Stimulated activated naive CD4-positive, alpha-beta T cell treated with Interleukin-2 at 50 U/mL for 16 hours (primary cell): Measurements from ENCODE around the gene MXRA7.

Experiments
- DNase-seq: peaks from one replicate; lab custom pipeline; 2025; lab: John Stamatoyannopoulos, UW

MXRA7 gene

GRCh38 chr17:76696763-76697701 lies 13.7 kb downstream of the MXRA7 start:
- no peak for DNase-seq

DNA sequence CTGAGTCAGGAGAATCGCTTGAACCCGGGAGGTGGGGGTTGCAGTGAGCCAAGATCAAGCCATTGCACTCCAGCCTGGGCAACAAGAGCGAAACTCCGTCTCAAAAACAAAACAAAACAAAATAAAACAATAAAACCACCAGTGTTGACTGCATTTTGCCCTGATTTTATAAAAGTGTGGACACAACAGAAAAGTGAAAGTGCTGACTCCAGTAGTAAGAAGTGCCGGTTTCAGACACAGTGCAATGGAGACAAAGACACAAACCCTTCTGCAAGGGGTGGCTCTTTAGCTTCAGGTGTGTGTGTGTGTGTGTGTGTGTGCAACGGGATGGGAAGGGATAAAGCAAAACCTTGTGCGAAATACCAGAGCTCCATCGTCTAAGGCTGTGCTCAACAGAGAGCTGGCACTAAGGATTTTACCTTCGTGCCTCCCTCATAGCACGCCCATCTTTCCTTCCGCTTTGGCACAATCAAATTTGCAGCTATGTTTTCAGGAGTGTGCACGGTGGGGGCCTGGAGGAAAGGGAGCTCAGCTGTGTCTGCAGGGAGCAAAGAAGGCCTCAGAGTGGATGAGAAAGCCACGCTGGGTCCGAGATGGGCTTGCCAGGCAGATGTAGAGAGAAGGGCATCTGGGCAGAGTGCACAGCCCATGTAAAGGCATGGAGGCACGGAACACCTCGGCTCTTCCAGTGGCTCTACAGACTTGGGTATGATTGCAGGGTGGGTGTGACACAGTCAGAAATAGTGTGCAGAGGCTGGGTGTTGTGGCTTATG lies 15.5 kb downstream of the MXRA7 start:
- no peak for DNase-seq

DNA sequence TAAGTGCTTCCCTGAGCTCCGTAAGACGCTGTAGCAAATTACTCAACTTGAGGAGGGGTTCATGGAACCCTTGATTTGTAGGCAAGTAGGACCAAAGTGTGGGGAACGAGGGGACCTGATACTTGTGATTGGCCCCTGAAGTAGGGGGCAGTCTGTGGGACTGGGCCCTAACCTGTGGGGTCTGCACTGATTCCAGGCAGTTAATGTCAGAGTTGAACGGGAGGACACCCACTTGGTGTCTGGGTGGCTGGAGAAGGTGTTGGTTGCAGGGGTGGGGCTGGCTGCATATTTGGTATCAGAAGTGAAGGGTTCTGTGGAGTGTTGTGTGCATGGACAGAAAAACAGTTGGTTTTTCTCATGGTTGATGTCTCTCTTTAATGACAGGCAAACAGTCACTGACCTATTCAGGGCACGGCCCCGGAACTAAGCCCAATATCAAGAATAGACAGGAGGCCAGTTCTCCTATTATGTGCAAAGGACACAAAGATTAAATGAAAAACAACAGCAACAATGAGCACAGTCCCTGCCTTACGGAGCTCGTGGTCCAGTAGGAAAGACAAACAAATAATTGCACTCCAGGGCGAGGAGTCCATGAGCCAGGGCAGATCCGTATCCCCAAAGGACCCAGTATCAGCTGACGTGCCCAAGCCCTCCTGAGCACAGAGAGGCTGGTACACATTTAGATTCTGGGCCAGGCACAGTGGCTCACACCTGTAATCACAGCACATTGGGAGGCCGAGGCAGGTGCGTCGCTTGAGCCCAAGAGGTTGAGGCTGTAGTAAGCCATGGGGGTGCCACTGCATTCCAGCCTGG lies 19.2 kb downstream of the MXRA7 start:
- DNase-seq, result no peak

DNA sequence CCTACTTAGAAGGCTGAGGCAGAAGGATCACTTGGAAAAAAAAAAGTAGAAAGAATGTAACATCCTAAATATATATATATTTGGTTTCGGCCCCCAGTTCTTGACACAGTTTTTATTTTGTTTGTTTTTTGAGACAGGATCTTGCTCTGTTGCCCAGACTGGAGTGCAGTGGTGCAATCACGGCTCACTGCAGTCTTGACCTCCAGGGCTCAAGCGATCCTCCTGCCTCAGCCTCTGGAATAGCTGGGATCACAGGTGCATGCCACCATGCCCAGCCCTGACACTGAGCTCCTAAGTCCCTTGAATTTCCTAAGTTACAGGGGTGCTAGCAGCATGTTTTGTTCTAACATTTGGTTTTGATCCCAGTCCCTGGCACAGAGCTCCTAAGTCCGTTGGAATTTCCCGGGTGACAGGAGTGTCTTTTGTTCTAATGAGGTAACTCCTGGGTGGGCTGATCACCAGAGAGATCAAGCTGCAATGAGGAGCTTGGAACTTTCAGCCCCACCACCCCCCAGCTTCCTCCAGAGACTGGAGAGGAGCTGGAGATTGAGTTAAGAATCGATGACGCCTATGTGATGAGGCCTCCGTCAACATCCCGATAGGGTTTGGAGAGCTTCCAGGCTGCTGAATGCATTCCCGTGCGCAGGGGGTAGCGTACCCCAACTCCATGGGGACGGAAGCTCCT lies 20.0 kb downstream of the MXRA7 start:
- DNase-seq, result no peak

GRCh38 chr17:76689859-76690258 lies 20.9 kb downstream of the MXRA7 start:
- no peak for DNase-seq

DNA sequence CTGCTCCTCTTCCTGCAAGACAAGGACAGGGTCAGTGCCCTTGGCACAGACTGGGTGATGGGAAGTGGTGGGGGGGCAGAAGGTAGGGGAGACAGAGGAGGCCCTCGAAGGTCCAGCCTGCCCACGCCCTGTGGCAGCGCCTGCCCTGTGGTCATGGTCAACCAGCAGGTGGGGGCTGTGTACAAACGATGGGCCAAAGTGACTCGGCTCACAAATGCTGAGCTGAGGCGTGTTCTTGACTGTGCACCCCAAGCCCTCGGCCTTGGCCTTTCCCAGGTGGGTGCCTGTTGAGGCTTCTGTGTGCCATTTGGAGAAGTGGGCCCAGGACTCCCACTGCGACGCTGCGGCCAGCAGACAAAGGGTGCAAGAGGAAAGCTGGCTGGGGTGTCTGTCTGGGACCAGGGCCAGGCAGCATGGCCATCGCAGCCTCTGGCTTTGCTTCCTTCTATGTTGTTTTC lies 22.6 kb downstream of the MXRA7 start:
- DNase-seq, result no peak

GRCh38 chr17:76687298-76688164 lies 23.2 kb downstream of the MXRA7 start:
- no peak for DNase-seq

DNA sequence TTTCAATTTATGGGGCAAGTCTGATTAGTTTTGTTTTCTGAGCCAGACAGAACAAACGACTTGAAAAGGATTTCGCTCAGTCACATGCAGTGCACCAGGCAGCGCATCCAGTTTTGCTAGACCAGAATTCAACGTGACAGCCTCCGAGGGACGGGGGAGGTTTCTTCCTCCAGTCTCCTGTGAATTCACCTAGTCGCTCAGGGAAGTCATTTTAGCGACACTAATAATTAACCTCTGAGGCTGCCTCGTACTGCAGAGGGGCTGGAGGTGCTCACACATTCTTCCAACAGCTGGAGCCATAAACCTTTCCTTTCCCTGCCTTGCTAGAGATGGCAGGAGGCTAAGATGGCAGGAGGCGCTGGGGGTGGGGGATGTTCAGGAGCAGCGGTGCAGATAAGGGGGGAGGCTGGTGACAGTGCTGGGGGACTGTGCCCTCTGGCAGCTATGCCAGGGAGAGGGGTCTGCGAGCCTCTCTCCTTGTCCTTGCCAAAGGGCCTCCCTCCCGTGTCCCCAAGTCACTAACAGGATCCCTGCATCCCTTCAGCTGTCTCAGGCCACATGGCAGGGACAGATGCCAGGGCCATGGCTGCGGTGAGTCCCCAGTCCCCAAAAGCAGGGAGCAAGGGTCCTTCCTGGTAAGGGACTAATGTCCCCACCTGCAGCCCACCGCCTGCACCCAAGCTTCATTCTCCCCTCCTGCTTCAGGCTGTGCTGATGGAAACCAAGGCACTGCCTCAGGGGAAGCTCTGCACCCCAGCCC lies 24.0 kb downstream of the MXRA7 start:
- no peak for DNase-seq

DNA sequence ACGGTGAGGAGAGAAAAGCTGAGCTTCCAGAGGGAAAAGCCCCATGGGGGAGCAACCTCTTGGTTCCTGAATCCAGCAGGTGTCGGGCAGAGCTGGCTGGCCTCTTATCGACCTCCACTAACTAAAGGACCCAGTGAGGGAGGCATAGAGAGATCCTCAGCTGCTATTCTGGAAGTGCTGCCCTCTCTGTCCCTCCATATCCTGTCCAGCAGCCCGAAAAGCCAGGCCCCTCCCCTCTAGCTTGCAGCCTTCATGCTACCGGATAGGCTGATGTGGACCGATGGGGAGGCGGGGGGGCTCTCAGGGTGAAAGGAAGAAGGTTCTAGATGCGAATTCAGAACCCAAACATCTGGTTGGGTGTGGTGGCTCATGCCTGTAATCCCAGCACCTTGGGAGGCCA lies 24.9 kb downstream of the MXRA7 start:
- DNase-seq, result no peak

DNA sequence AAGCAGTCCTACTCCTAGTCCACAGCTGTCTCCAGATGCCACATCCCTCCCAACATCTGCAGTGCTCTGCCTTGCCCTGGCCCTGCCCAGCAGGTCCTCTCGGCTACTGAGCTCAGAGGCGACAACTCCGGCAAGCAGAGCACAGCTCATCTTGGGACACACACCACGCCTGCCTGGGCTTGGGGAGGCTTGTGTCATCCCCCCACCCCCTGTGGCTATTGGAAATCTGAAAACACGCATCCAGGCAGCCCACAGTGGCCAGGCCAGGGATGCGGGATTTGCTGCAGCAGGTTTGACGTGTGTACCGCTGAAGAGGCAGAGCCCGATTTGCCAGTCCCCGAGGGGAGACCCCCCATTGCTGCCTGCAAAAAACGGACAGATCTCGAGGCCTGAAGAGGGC lies 25.4 kb downstream of the MXRA7 start:
- DNase-seq, result no peak

- DNase-seq, result no peak
These were observed 26.0 kb downstream of the MXRA7 start for GRCh38 chr17:76684756-76685155.

- no peak for DNase-seq
These were observed 26.6 kb downstream of the MXRA7 start for GRCh38 chr17:76683921-76684745.

GRCh38 chr17:76683011-76683755 lies 27.6 kb downstream of the MXRA7 start:
- DNase-seq, result no peak

DNA sequence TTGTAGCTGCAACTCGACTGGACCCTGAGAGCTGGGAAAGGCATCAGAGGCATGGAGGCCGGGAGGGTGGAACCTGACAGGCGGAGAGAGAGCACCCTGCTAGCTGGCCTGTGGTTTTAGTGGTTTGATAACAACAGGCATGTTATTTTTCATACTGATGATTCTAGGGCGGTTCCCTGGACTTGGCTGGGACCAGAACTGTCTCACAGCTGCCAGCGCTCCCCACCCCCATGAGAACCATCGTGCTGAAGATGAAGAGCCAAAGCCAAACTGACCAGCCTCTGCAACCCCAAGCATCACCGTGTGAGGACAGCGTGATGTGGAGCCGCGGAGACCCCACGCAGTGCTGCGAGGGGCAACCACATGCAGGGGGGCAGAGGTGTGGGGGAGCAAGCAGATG lies 28.5 kb downstream of the MXRA7 start:
- no peak for DNase-seq

- peak; percentile 52 for DNase-seq
These were observed 29.3 kb downstream of the MXRA7 start for GRCh38 chr17:76681222-76682137.

GRCh38 chr17:76679239-76679638 lies 31.5 kb downstream of the MXRA7 start:
- DNase-seq, result no peak

DNA sequence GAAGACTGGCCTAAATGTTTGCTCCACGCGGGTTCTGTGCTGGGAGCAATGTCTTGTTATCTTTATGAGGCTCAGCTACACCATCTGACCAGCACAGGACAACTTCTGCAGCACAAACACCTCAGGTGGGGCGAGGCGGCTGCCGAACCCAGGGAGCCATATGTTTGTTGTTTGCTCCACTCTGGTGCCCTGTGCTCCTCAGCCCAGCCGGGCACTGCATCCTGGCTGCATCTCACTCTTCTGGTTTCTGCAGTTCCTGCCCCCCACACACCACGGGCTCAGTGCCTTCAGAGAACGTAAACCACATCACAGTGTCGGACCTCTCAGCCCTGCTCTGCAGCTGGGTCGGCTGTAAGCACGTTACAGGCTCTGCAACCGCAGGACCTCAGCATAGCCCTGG lies 32.4 kb downstream of the MXRA7 start:
- DNase-seq, result peak; percentile 17
